NCI-H1105 treated with DMSO at 0.1 percent for 48 hours (cell line): ENCODE results near the gene CTXND1.
"Not testable (repeated sequence)": the region's sequence is repeated elsewhere in the genome, so short reads cannot be mapped to it uniquely, and the experiment has no call there.

ENCODE experiments used
- DNase-seq: peaks from one replicate; lab custom pipeline; 2025; lab: John Stamatoyannopoulos, UW

Gene CTXND1

DNA sequence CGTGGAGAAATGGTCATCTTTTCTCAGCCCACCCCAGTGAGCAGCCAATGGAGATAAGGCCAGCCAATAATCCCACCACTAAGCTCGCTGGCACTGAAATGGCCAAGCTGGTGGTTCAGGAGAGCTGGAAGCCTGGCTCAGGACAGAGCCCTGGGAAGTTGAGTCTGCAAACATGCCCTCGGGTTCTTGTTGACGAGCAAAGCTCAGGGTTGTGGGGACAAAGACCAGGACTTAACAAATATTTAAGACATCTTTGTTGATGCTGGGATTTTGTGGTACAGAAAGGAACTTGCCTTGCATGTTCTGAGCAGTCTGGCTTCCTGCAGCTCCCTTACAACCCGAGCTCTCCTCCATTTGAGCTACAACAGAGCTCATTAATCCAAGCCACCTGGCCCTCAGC is 94.8 kb downstream of the CTXND1 start:
- DNase-seq, result no peak

DNA sequence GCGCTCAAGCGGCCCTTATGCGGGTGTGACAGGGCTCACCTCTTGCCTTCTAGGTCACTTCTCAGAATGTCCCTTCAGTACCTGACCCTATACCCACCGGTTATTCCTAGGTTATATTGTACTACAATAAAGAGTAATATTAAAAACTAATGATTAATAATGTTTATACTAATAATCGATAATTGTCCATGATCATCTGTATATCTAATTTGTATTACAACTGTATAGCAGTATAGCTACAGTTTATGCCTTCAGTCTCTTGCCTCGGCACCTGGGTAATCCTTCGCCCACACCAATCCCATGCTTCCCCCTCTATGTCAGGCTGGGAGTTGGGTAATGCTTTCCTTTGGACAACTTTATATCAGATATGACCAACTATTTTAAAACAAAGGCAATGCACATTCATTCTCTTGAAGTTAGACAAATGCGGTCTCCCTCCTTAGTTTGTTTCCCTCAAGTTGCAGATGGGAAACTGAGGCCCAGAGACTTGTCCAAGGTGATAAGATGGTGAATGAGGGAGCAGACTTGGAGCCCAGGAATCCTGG is 95.8 kb downstream of the CTXND1 start:
- DNase-seq, result no peak

- not testable (repeated sequence) for DNase-seq
Observed at GRCh38 chr15:80155378-80156175, 96.4 kb downstream of the CTXND1 start.

- no peak for DNase-seq
Observed at GRCh38 chr15:80155001-80155377, 97.0 kb downstream of the CTXND1 start.

DNA sequence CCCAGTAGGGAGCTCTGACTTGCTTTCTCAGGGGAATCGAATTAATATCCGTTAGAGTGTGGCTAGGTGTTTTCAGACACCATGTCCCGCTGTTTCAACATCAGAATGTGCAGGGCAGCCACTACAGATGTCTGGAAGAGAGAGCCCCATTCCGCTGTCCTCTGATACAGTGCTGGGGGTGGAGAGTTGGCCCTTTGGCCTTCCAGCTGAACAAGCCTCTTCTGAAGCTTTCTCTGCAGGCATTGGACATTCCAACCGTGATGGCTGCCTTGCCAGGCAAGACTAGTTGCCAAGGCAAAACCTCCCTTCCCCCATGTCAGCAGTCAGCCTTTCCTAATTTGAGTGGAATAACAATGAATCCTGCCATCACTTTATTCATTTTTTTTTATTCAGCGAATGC is 97.7 kb downstream of the CTXND1 start:
- no peak for DNase-seq

GRCh38 chr15:80153900-80154299 is 98.1 kb downstream of the CTXND1 start:
- DNase-seq, result no peak

DNA sequence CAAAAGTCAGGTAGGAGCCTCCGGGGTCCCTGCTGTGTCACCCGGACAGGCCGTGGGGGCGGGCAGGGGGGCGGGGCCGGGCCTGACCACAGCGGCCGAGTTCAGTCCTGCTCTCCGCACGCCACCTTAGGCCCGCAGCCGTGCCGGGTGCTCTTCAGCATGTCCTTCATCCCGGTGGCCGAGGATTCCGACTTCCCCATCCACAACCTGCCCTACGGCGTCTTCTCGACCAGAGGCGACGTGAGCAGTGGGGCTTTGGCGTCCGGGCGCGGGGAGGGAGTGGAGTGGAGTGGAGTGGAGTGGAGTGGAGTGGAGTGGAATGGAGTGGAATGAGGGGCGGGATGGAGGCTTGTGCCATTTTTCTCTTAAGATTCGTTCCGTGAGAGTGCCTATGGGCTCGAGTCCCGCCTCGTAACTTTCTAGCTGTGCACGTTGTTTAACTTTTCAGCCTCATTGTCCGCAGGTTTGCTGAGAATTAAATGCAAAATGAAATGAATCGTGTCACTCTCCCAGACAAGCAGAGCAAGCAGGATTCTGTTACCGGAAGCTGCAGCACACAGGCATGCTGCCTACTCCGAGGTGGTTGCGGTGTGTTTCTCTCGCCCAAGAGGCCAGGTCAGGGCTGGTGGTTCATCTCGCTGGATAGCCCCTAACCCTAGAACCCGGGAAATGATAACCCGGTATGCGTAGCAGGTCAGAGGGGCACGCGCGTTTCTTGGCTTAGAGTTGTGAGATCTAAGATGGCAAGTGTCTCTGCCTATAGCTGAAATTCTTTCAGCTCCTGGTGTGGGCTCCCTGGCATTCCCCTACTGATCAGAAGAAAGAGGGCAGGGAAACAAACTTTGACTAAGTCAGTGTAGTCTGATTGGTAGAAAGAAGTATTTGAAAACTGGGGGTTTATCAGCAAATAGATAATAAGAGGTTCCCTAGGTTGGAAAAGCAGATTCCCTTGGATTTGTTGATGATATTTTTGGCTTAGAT is 98.8 kb downstream of the CTXND1 start, which contains the start of gene FAH:
FAH (plus strand) TSS at position 104 of the 981 bp plus-strand sequence; CDS start at position 160, 56 bp downstream.
- peak; percentile 32 for DNase-seq

DNA sequence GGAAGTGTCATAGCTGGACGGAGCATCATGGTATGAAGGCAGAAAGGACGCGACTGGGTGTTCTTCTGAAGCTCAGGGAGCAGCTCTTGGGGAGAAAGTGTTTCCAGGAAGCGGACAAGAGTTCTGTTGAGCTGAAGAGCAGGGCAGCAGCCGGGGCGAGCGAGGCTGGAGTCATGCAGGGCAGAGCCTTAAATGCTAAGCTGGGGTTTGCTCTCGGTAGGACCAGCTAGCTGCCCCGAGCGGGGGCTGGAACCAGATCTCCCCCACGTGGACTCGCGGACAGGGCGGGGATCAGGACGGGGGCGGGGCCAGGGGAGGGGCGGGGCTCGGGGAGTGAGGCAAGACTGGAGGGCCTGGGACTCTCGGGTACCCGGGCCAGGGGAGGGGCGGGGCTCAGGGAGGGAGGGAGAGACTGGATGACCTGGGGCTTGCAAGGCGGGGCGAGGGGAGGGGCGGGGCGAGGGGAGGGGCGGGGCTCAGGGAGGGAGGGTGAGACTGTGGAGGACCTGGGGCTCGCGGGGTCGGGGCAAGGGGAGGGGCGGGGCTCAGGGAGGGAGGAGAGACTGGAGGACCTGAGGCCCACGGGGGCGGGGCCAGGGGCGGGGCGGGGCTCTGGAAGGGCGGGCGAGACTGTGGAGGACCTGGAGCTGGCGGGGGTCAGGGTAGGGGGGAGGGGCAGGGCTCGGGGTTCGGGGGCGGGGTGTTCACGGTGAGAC is 99.7 kb downstream of the CTXND1 start:
- peak; percentile 41 for DNase-seq

DNA sequence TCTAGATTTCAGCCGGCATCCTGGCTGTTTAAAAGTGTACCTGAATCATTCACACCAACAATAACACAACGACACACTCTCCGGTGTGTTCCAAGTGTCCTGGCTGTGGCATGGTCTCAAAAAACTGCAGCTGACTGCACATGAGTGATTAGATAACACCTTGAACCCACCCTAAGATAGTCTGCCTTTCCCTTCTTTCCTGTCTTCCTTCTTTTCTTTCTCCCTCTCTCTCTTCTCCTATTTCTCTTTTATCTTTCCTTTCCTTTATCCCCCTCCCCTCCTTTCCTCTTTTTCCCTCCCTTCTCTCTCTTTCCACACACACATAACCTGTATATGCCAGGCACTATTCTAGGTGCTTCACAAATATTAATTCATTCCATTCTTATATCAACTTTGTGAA is 100.4 kb downstream of the CTXND1 start:
- DNase-seq, result no peak

DNA sequence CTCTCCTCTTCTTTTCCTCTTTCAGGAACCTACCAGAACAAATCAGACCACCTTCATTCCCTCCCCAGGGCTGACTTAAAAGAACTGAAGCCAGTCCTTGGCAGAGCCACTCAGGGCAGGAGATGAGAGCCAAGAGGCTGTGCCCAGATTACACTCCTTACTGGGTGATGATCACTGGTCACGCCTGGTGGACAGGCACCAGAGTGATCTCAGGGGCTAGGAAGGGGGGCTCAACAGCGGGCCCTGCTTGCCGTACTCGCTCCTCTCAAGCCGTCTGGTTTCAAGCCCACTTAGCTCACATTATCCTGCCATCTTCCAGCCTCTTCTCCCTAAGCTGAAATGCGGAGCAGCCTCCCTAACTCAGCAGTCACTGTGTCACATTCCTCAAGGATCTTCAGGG is 100.9 kb downstream of the CTXND1 start:
- DNase-seq, result no peak
